Stomach (tissue), 9 donors: ENCODE measurements around the gene VKORC1. TPM values are rescaled to one million over a fixed set of nuclear protein-coding genes. Genes with fewer than 3 reads are reported as not detected.

Experiments
- DNase-seq, 2 donors: peaks; one replicate each; pipeline versions ENCODE4 v3.0.0 to v3.0.0-alpha.2; 2013 to 2019
- H3K27ac ChIP-seq, 5 donors: fragments of 200-600 bp in 4 of 5; sonication (generic) in 4 of 5; one replicate each; pipeline ENCODE4 v1.5.1; 2013 to 2019; ENCODE audit warnings: mild to moderate bottlenecking in 1 of 5, moderate library complexity in 1 of 5
- H3K27me3 ChIP-seq, 3 donors: fragments of 200-600 bp; sonication (generic); one replicate each; pipeline ENCODE4 v1.5.1; 2017 to 2019; ENCODE audit warnings: mixed run types in 1 of 3
- H3K36me3 ChIP-seq, 4 donors: fragments of 200-600 bp; sonication (generic); 1 replicate in 3 of 4; 2 replicates in 1 of 4; pipeline ENCODE4 v1.5.1; 2016 to 2019
- H3K4me1 ChIP-seq, 4 donors: fragments of 200-600 bp; sonication (generic); one replicate each; pipeline ENCODE4 v1.5.1; 2016 to 2019
- H3K4me3 ChIP-seq, 4 donors: fragments of 200-600 bp; sonication (generic) in 3 of 4; one replicate each; pipeline ENCODE4 v1.5.1; 2016 to 2019; ENCODE audit warnings: mild to moderate bottlenecking in 1 of 4
- H3K9me3 ChIP-seq, 4 donors: fragments of 200-600 bp; sonication (generic); one replicate each; pipeline ENCODE4 v1.5.1; 2016 to 2019
- CTCF ChIP-seq, 7 experiments: fragments of 450-650 bp in 4 of 7; fragments of 200-600 bp in 3 of 7; sonication (generic) in 3 of 7; IDR thresholded peaks; one replicate each; pipeline ENCODE4 v1.5.1; 2016 to 2019; ENCODE audit warnings: antibody characterized with exemption in 7 of 7, control low read depth in 2 of 7, mild to moderate bottlenecking in 1 of 7
- EP300 ChIP-seq: sonication (generic); formaldehyde crosslinking; IDR thresholded peaks from one replicate; pipeline ENCODE4 v1.6.1; 2017; ENCODE audit warnings: antibody characterized with exemption
- POLR2A ChIP-seq, 4 donors: fragments of 450-650 bp; IDR thresholded peaks; one replicate each; pipeline ENCODE4 v1.6.1; 2016; ENCODE audit warnings: antibody characterized with exemption in 4 of 4, control low read depth in 2 of 4, mild to moderate bottlenecking in 1 of 4, moderate library complexity in 1 of 4
- POLR2AphosphoS5 ChIP-seq, 3 donors: sonication (generic); formaldehyde crosslinking; IDR thresholded peaks; one replicate each; pipeline ENCODE4 v1.6.1; 2016; ENCODE audit warnings: antibody characterized with exemption in 3 of 3
- WGBS, 5 donors: extraction: QIAGEN DNeasy Blood & Tissue Kit in 3 of 5; methylation state at CpG; one replicate each; pipeline versions ENCODE4 v1.1.5 to v1.1.7; 2013 to 2018; 5-methylcytosine and 5-hydroxymethylcytosine counted together
- intact Hi-C: fragments of 100-400 bp; cut with DNase I; formaldehyde crosslinking; loops from one replicate; pipeline ENCODE4 v1.15.1; 2023; ENCODE audit warnings: low total_unique reads
- polyA plus RNA-seq, 3 donors: library from polyadenylated mRNA; stranded (reverse); fragments of 200-250 nt; gene quantifications; one replicate each; pipeline ENCODE4 v1.2.3, GENCODE V29; 2013
- total RNA-seq, 5 donors: library from RNA; depleted of rRNA; stranded (reverse); fragments of >200 nt; gene quantifications; one replicate each; pipeline versions ENCODE4 v1.1.0 to v1.2.3, GENCODE V29; 2014 to 2016
- donor health status: healthy with polysubstance abuse.
- donor health status: Bipolar disorder and iron deficiency.
- donor health status: healthy.

The VKORC1 gene
- total and polyA plus RNA-seq, 8 donors: 20.1 to 191 (median 58.0) TPM

- TF ChIP-seq CTCF (IDR thresholded peaks at IDR 0.05) (no peak), POLR2A (IDR thresholded peaks at IDR 0.05) (no peak), POLR2AphosphoS5 (IDR thresholded peaks at IDR 0.05) (no peak), EP300 (no peak)
- WGBS, 5 donors: 1 to 2% (median 1%) methylated on average over 27 of the region's 27 CpGs
- H3K4me3 ChIP-seq: peak overlapping the region; percentile 92 to 98 (median 94)
- peaks cover 16 to 17% (median 16%) of the 10 kb centered on the region in 4 donors for H3K36me3 ChIP-seq
- intact Hi-C loops: no loop called here
- H3K27me3 ChIP-seq: no peaks in the 10 kb centered on the region
- DNase-seq: peak in 1 of 2 donors; percentile 47
- H3K4me1 ChIP-seq: peaks cover 22 to 43% (median 37%) of the 10 kb centered on the region in 4 donors
- peak overlapping the region; percentile 86 to 99 (median 97) for H3K27ac ChIP-seq
- no peaks in the 10 kb centered on the region for H3K9me3 ChIP-seq
Measured at GRCh38 chr16:31072540-31073141, 22.0 kb downstream of the VKORC1 start.

DNA sequence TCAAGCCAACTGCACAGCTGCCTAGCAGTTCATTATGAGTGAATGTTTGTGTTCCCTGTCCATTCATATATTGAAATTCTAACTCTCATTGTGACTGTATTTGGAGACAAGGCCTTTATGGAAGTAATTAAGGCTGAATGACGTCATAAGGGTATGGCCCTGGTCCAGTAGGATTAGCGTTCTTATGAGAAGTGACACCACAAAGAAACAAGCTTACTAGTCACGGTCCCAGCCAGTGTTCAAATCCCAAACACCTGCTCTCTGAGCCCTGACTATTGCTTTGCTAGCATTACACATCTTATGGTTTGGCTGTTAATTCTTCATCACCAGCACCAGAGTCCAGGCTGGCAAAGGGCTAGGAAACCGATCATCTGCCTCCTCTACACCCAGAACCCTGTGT lies 22.7 kb downstream of the VKORC1 start:
- intact Hi-C loops: no loop called here
- no peaks in the 10 kb centered on the region for H3K9me3 ChIP-seq
- DNase-seq: peak in 1 of 2 donors; percentile 38
- H3K27ac ChIP-seq: peak overlapping the region in 4 of 5 donors; percentile 86 to 99 (median 97)
- no peak for TF ChIP-seq EP300
- no peak for TF ChIP-seq POLR2A (IDR thresholded peaks at IDR 0.05)
- TF ChIP-seq POLR2AphosphoS5 (IDR thresholded peaks at IDR 0.05): no peak
- no peak for TF ChIP-seq CTCF (IDR thresholded peaks at IDR 0.05)
- peaks cover 22 to 43% (median 37%) of the 10 kb centered on the region in 4 donors for H3K4me1 ChIP-seq
- 31 to 42% (median 35%) methylated on average over 4 of the region's 4 CpGs for WGBS, 5 donors
- H3K36me3 ChIP-seq: peaks cover 8 to 10% (median 9%) of the 10 kb centered on the region in 4 donors
- no peaks in the 10 kb centered on the region for H3K27me3 ChIP-seq
- peak overlapping the region in 3 of 4 donors; percentile 92 to 97 (median 92) for H3K4me3 ChIP-seq

DNA sequence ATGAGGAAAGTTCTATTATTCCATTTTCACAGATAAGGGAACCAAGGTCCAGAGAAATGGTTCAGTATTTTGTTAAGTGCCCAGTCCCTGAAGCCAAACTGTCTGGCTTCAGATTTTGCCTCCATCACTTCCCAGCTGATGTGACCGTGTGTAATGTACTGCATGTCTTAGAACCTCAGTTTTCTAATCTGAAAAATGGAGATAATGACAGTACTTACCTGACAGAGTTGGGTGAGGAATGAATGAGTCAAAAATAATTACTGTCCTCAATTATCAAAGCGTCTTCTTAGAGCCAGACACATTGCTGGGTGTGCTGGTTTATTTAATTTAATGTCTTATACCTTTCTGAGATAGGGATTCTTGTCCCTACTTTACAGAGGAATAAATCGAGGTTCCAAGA lies 27.3 kb downstream of the VKORC1 start:
- Histone ChIP-seq H3K36me3 (peaks cover under 1 to 19% (median 17%) of the 10 kb centered on the region in 4 donors), H3K4me1 (peaks cover 15 to 45% (median 26%) of the 10 kb centered on the region in 4 donors), H3K4me3 (no peak overlapping the region), H3K9me3 (no peaks in the 10 kb centered on the region), H3K27ac (no peak overlapping the region), H3K27me3 (no peaks in the 10 kb centered on the region)
- WGBS, 5 donors: 92 to 98% (median 94%) methylated on average over 3 of the region's 3 CpGs
- intact Hi-C loops: no loop called here
- no peak for TF ChIP-seq POLR2AphosphoS5 (IDR thresholded peaks at IDR 0.05)
- TF ChIP-seq POLR2A (IDR thresholded peaks at IDR 0.05): no peak
- TF ChIP-seq CTCF (IDR thresholded peaks at IDR 0.05): no peak
- TF ChIP-seq EP300: no peak
- DNase-seq: no peak

DNA sequence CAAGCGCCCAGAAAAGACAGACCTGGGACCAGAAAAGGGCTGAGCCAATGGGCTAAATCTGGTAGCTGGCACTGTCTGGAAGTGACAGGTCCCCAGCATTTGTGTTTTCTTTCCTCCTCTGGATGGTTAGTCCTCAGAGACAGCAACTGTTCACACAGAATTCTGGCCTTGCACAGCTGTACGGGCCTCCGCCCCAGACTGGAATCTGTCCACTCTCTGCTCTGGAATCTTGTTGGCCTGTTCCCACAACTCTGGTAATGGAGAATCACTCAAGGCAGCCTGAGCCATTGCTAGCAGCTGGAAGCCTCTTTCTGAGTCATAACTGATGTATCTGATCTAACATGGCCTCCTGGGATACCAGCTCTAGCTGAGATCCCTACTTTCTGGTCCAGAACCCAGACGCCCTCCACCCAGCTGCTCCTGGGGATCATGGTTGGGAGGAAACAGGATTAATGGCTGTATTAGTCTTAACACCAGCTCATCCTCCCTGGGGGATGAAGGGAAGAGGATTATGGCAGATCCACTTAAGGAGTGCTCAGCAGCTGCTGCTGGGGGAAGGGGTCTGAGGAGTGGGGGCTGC lies 29.6 kb downstream of the VKORC1 start:
- Histone ChIP-seq H3K9me3 (no peaks in the 10 kb centered on the region), H3K4me3 (no peak overlapping the region), H3K27me3 (no peaks in the 10 kb centered on the region), H3K27ac (peak overlapping the region in 4 of 5 donors; percentile 43 to 74 (median 56)), H3K4me1 (peaks cover 10 to 40% (median 14%) of the 10 kb centered on the region in 4 donors), H3K36me3 (peaks cover 19 to 43% (median 39%) of the 10 kb centered on the region in 4 donors)
- intact Hi-C loops: no loop called here
- TF ChIP-seq POLR2AphosphoS5 (IDR thresholded peaks at IDR 0.05) (peak in 1 of 3 donors; percentile 18), POLR2A (IDR thresholded peaks at IDR 0.05) (no peak)
- peak in 1 of 2 donors; percentile 79 for DNase-seq
- WGBS, 5 donors: 46 to 80% (median 78%) methylated on average over 4 of the region's 4 CpGs
